ENCODE data around the gene SVIL. TPM values are rescaled to one million over a fixed set of nuclear protein-coding genes. Genes with fewer than 3 reads are reported as not detected.

The SVIL gene
- polyA plus RNA-seq, 1 donor (not counting 4 experiments of a cell fraction or from before 2014, with no cell fraction given) = 16.2 TPM

DNA sequence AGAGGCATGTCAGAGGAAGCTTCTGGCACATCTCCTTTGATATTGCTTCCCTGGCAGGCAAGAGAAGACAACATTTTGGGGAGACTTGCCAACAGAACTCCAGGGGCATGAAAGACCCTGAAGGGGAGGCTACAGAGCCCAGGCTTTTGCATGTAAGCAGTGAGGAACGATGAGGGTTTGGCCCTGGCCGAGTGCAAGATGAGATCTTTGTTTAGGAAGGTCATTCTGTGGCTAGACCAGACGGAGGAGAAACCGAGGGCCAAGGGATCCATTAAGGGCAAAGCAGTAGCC lies 3.8 kb downstream of the SVIL start:
- TF ChIP-seq, protein P1, sequence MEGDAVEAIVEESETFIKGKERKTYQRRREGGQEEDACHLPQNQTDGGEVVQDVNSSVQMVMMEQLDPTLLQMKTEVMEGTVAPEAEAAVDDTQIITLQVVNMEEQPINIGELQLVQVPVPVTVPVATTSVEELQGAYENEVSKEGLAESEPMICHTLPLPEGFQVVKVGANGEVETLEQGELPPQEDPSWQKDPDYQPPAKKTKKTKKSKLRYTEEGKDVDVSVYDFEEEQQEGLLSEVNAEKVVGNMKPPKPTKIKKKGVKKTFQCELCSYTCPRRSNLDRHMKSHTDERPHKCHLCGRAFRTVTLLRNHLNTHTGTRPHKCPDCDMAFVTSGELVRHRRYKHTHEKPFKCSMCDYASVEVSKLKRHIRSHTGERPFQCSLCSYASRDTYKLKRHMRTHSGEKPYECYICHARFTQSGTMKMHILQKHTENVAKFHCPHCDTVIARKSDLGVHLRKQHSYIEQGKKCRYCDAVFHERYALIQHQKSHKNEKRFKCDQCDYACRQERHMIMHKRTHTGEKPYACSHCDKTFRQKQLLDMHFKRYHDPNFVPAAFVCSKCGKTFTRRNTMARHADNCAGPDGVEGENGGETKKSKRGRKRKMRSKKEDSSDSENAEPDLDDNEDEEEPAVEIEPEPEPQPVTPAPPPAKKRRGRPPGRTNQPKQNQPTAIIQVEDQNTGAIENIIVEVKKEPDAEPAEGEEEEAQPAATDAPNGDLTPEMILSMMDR (optimal IDR thresholded peaks at IDR 0.05 in 1 of 3, IDR thresholded peaks at IDR 0.05 in 1 of 3, conservative IDR thresholded peaks at IDR 0.05 in 1 of 3; ENCODE audit: extremely low read depth in 1 of 3, insufficient read depth in 2 of 3, low read length in 3 of 3) = no peak
- no peak for TF ChIP-seq EZH2 (IDR thresholded peaks at IDR 0.05; ENCODE audit: low read length)
- Histone ChIP-seq H3K4me3 (ENCODE audit: control insufficient read depth in 2 of 3, extremely low read depth in 1 of 3, insufficient read depth in 2 of 3, low read depth in 1 of 3, low read length in 3 of 3) (peak overlapping the region in 1 of 3 experiments; percentile 7), H3K27me3 (ENCODE audit: control insufficient read depth, extremely low read depth, insufficient read depth, low read length) (no peaks in the 10 kb centered on the region), H3K4me1 (ENCODE audit: control insufficient read depth, extremely low read depth, insufficient read depth, low read length) (peaks cover 63% of the 10 kb centered on the region), H3K9me3 (ENCODE audit: control insufficient read depth, low read depth, low read length) (no peaks in the 10 kb centered on the region), H3K4me2 (ENCODE audit: control insufficient read depth, extremely low read depth, insufficient read depth, low read depth, low read length) (peak overlapping the region; percentile 74), H3K9me1 (ENCODE audit: control insufficient read depth, extremely low read depth, insufficient read depth, low read length) (no peaks in the 10 kb centered on the region), H3K27ac (ENCODE audit: control insufficient read depth, insufficient read depth, low read length) (peak overlapping the region; percentile 95), H3K9ac (ENCODE audit: control insufficient read depth, extremely low read depth, insufficient read depth, low read length) (peak overlapping the region; percentile 86), H3K79me2 (ENCODE audit: control insufficient read depth, insufficient read depth, low read length) (peaks cover 26% of the 10 kb centered on the region), H3K36me3 (ENCODE audit: control insufficient read depth in 2 of 2, extremely low read depth in 1 of 2, insufficient read depth in 2 of 2, low read length in 2 of 2) (no peaks in the 10 kb centered on the region), H2AFZ (ENCODE audit: control insufficient read depth, low read length) (no peak overlapping the region), H4K20me1 (ENCODE audit: control insufficient read depth, extremely low read depth, insufficient read depth, low read length) (no peaks in the 10 kb centered on the region)
- no peak for DNase-seq (ENCODE audit: low read depth, low spot score)
- no peak for FAIRE-seq
- dilution Hi-C loops (cut with MboI; ENCODE audit: extremely low pct_ligation_motif_present, low sequenced_read_pairs) = no loop called here

- peaks cover 28% of the 10 kb centered on the region for H3K79me2 ChIP-seq (ENCODE audit: control insufficient read depth, insufficient read depth, low read length)
- H2AFZ ChIP-seq (ENCODE audit: control insufficient read depth, low read length) = no peak overlapping the region
- no peaks in the 10 kb centered on the region for H3K9me3 ChIP-seq (ENCODE audit: control insufficient read depth, low read depth, low read length)
- no peaks in the 10 kb centered on the region for H3K9me1 ChIP-seq (ENCODE audit: control insufficient read depth, extremely low read depth, insufficient read depth, low read length)
- DNase-seq (ENCODE audit: low read depth, low spot score) (peak; percentile 80), FAIRE-seq (peak; percentile 80)
- no peaks in the 10 kb centered on the region for H3K36me3 ChIP-seq (ENCODE audit: control insufficient read depth in 2 of 2, extremely low read depth in 1 of 2, insufficient read depth in 2 of 2, low read length in 2 of 2)
- dilution Hi-C loops (cut with MboI; ENCODE audit: extremely low pct_ligation_motif_present, low sequenced_read_pairs) = no loop called here
- TF ChIP-seq EZH2 (IDR thresholded peaks at IDR 0.05; ENCODE audit: low read length) = no peak
- TF ChIP-seq, protein P1 (optimal IDR thresholded peaks at IDR 0.05 in 1 of 3, IDR thresholded peaks at IDR 0.05 in 1 of 3, conservative IDR thresholded peaks at IDR 0.05 in 1 of 3; ENCODE audit: extremely low read depth in 1 of 3, insufficient read depth in 2 of 3, low read length in 3 of 3) = no peak
- H3K9ac ChIP-seq (ENCODE audit: control insufficient read depth, extremely low read depth, insufficient read depth, low read length) = peak overlapping the region; percentile 86
- peak overlapping the region; percentile 95 for H3K27ac ChIP-seq (ENCODE audit: control insufficient read depth, insufficient read depth, low read length)
- no peaks in the 10 kb centered on the region for H4K20me1 ChIP-seq (ENCODE audit: control insufficient read depth, extremely low read depth, insufficient read depth, low read length)
- H3K4me3 ChIP-seq (ENCODE audit: control insufficient read depth in 2 of 3, extremely low read depth in 1 of 3, insufficient read depth in 2 of 3, low read depth in 1 of 3, low read length in 3 of 3) = peak overlapping the region in 2 of 3 experiments; percentile 0 to 7
- no peaks in the 10 kb centered on the region for H3K27me3 ChIP-seq (ENCODE audit: control insufficient read depth, extremely low read depth, insufficient read depth, low read length)
- H3K4me2 ChIP-seq (ENCODE audit: control insufficient read depth, extremely low read depth, insufficient read depth, low read depth, low read length) = peak overlapping the region; percentile 74
- H3K4me1 ChIP-seq (ENCODE audit: control insufficient read depth, extremely low read depth, insufficient read depth, low read length) = peaks cover 57% of the 10 kb centered on the region
Measured at GRCh38 chr10:29630205-29631048, 4.3 kb downstream of the SVIL start.

Measured in keratinocyte (primary cell).